ENCODE data around the gene ZNF837. TPM values are rescaled to one million over a fixed set of nuclear protein-coding genes. Genes with fewer than 3 reads are reported as not detected.
A peak's percentile ranks its signal among the peaks of the same experiment; 100 is the strongest.
"Not testable (repeated sequence)": the region's sequence is repeated elsewhere in the genome, so short reads cannot be mapped to it uniquely, and the experiment has no call there.

ZNF837 gene
- total RNA-seq, 1 donor from 2014 or later = 1.5 TPM

DNA sequence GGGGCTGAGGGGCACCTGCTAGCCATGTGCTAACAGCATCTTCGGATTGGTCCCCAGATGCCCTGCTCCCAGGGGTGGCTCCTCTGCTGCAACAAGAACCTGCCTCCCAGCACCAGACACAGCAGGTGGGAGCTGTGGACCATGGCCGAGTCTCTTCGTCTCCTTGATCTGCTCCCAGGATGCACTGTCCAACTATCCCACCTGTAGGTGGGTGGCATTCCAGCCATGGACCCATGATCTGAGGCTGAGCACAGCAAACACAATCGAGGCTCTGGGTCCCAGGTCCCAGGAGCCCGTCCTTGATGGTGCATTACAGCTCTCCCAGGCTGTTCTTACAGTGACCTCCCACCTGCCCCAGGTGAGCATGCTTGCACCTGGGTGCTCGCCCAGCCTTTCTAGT, 1.6 kb downstream of the ZNF837 start:
- Mint-ChIP-seq H3K27ac (peak overlapping the region; percentile 33), H3K4me1 (ENCODE audit: low read depth) (peaks cover 19% of the 10 kb centered on the region), H3K36me3 (ENCODE audit: low read depth) (no peaks in the 10 kb centered on the region), H3K4me3 (ENCODE audit: low read depth) (peak overlapping the region; percentile 90), H3K9me3 (no peaks in the 10 kb centered on the region), H3K27me3 (ENCODE audit: low read depth) (no peaks in the 10 kb centered on the region)
- DNase-seq (ENCODE audit: low spot score) = no peak
- intact Hi-C loops (cut with micrococcal nuclease) = no loop called here

DNA sequence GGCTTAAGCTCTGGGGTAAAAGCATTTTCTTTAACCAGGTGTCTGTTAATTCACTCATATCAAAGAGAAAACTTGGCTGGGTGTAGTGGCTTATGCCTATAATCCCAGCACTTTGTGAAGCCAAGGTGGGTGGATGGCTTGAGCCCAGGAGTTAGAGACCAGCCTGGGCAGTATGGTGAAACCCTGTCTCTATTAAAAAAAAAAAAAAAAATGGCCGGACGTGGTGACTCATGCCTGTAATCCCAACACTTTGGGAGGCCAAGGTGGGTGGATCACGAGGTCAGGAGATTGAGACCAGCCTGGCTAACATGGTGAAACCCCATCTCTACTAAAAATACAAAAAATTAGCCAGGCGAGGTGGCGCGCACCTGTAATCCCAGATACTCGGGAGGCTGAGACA, 4.1 kb downstream of the ZNF837 start:
- H3K27me3 Mint-ChIP-seq (ENCODE audit: low read depth); intact Hi-C loops (cut with micrococcal nuclease); H3K4me1 Mint-ChIP-seq (ENCODE audit: low read depth); DNase-seq (ENCODE audit: low spot score); H3K9me3 Mint-ChIP-seq; H3K36me3 Mint-ChIP-seq (ENCODE audit: low read depth); H3K4me3 Mint-ChIP-seq (ENCODE audit: low read depth); H3K27ac Mint-ChIP-seq: not testable (repeated sequence)

DNA sequence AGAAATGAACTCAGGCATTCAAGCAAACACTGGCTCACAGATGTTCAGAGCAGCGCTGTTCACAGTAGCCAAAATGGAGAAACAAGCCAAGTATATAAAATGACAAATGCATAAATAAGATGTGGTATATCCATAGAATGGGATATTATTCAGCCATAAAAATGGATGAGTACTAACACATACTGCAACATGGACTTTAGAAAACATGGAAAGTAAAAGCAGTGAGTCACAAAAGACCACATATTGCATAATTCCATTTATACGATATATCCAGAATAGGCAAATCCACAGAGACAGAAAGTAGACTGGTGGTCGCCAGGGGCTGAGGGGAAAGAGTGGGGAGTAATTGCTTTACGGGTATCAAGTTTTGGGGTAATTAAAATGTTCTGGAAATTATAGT, 6.6 kb downstream of the ZNF837 start:
- H3K27me3 Mint-ChIP-seq (ENCODE audit: low read depth) = no peaks in the 10 kb centered on the region
- no peak overlapping the region for H3K27ac Mint-ChIP-seq
- DNase-seq (ENCODE audit: low spot score) = no peak
- no peaks in the 10 kb centered on the region for H3K36me3 Mint-ChIP-seq (ENCODE audit: low read depth)
- no peak overlapping the region for H3K4me3 Mint-ChIP-seq (ENCODE audit: low read depth)
- no peaks in the 10 kb centered on the region for H3K9me3 Mint-ChIP-seq
- intact Hi-C loops (cut with micrococcal nuclease) = no loop called here
- no peaks in the 10 kb centered on the region for H3K4me1 Mint-ChIP-seq (ENCODE audit: low read depth)

DNA sequence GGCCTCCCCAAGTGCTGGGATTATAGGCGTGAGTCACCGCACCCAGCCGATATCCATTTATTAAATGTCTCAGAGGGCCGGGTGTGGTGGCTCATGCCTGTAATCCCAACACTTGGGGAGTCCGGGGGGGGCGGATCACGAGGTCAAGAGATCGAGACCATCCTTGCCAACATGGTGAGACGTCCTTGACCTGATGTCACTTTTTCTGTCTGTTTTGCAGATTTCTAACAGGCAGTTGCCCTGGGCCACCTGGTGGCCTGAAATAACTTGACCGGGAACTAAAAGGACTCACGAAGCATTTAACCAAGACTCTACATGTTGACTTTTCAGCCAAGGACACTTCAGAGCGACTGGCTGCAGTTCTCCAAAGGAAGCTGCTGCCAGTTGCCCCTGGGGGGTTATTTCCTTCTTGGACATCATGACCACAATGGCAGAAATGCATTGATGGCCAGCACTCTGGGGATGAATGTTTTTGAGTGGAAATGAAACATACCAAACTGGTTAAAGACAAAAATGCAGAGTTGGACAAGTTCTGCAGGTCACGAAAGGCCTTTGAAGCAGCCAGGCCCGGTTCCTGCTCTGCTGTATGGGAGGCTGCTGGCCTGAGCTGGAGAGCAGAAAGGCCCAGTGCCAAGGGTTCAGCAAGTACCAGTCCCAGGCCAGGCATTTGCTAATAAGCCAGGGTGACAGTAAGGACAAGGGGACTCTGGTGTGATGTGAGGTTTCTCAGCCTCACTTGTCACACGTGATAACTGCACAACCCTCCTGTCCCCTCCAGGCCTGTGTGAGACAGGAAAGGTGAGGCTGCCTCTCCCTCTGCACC, 8.3 kb downstream of the ZNF837 start:
- no peaks in the 10 kb centered on the region for H3K4me1 Mint-ChIP-seq (ENCODE audit: low read depth)
- no peak overlapping the region for H3K27ac Mint-ChIP-seq
- DNase-seq (ENCODE audit: low spot score) = no peak
- H3K27me3 Mint-ChIP-seq (ENCODE audit: low read depth) = no peaks in the 10 kb centered on the region
- intact Hi-C loops (cut with micrococcal nuclease) = no loop called here
- no peaks in the 10 kb centered on the region for H3K9me3 Mint-ChIP-seq
- no peak overlapping the region for H3K4me3 Mint-ChIP-seq (ENCODE audit: low read depth)
- no peaks in the 10 kb centered on the region for H3K36me3 Mint-ChIP-seq (ENCODE audit: low read depth)

DNA sequence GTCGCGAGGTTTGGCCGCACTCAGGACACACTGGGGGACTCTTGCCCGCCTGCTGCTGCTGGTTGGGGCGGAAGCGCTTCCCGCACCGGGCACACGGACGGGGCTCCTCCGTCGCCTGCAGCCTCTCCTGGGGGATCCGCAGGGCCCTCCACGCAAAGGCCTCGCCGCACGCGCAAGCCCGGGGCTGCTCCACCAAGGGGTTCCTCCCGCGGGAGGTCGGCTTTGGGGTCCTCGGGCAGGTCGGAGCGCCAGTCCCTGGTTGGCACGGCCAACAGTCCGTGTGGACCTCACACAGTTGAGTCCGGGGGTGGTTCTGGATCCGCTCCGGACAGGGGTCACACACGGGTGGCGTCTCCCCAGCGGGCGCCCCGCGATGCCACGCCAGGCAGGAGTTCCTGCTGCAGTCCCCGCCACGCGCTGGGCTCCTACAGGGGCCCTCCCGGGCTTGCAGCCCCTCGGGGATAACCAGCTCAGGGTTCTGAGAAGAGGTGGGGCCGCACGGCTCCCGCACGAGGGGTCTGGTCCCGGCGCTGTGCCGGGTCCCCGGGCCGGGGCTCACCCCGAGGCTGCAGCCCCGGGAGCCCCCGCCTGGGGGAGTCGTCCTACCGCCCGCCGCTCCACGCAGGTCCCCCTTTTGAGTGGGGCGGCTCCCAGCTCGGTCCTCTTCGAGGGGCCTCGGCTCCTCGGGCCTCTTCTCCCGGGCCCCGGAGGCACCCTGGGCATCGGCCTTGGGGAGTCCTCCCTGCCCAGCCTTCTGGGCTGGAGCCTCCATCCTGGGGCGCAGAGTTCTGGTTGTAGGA, 12.1 kb downstream of the ZNF837 start:
- H3K36me3 Mint-ChIP-seq (ENCODE audit: low read depth) = no peaks in the 10 kb centered on the region
- intact Hi-C loops (cut with micrococcal nuclease) = no loop called here
- no peak for DNase-seq (ENCODE audit: low spot score)
- no peak overlapping the region for H3K4me3 Mint-ChIP-seq (ENCODE audit: low read depth)
- H3K27ac Mint-ChIP-seq = no peak overlapping the region
- H3K4me1 Mint-ChIP-seq (ENCODE audit: low read depth) = no peaks in the 10 kb centered on the region
- no peaks in the 10 kb centered on the region for H3K9me3 Mint-ChIP-seq
- H3K27me3 Mint-ChIP-seq (ENCODE audit: low read depth) = no peaks in the 10 kb centered on the region

DNA sequence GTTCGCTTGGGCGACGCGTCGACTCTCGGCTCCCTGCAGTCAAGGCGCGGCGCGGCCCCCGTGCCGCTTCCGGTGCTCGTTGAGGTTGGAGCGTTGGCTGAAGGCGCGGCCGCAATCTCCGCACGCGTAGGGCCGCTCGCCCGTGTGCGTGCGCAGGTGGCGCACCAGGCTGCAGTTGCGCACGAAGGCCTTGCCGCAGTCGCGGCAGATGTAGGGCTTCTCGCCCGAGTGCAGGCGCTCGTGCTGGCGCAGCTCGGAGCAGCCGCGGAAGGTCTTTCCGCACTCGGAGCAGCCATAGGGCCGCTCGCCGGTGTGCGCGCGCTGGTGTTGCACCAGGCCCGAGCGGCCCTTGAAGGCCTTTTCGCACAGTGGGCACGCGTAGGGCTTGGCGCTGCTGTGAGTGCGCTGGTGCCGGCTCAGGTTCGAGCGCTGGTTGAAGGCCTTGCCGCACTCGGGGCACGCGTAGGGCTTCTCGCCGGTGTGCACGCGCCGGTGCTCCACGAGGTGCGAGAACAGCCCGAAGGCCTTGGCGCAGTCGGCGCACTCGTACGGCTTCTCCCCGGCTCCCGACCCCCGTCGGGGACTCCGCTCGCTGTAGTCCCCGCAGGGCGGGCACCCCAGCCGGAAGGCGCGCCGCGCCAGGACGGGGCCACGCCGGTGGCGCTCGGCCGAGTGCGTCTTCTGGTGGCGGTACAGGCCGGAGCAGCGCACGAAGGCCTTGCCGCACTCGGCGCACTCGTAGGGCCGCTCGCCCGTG, 13.0 kb downstream of the ZNF837 start:
- Mint-ChIP-seq H3K4me1 (ENCODE audit: low read depth) (peaks cover 1% of the 10 kb centered on the region), H3K27me3 (ENCODE audit: low read depth) (no peaks in the 10 kb centered on the region), H3K4me3 (ENCODE audit: low read depth) (no peak overlapping the region), H3K27ac (no peak overlapping the region), H3K9me3 (no peaks in the 10 kb centered on the region), H3K36me3 (ENCODE audit: low read depth) (no peaks in the 10 kb centered on the region)
- intact Hi-C loops (cut with micrococcal nuclease) = no loop called here
- no peak for DNase-seq (ENCODE audit: low spot score)

DNA sequence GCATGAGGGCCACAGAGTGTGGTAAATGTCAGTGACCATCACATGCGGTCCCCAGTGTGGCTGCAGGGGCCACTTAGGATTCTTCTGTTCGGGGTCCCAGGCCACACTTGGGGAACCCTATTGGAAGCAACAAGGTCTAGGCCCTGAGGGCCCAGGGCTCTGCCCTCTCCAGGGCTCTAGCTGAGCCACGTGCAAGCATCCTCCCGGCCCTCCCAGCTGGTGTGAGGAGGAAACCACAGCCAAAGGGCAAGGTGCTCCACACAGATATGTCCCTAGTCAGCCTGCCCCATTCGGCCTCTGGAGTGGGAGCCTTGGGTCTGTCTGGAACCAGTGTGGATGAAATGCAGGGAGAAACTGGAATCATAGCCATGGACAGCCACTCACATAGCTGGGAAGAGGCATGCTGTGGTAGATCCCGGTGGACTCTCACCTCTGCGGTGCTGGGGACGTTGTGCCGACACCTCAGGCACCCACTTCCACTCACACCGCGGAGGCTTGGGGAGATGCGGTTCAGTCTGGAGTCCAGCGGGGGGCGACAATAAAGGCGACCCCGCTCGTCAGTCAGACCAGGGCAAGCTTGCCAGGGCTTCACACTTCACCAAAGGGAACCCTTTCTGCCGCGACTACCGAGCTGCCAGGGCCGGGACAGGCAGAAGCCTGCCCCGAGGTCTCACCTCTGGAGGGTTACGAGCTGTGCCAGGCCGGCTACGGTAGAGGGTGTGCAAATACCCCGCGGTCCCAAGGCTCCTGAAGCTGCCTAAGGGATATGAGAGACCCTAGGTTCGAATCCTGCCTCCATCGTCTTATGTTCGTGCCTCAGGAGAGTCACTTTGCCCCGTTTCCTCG, 14.0 kb downstream of the ZNF837 start:
- no peak overlapping the region for H3K27ac Mint-ChIP-seq
- H3K36me3 Mint-ChIP-seq (ENCODE audit: low read depth) = peaks cover 1% of the 10 kb centered on the region
- no peaks in the 10 kb centered on the region for H3K27me3 Mint-ChIP-seq (ENCODE audit: low read depth)

DNA sequence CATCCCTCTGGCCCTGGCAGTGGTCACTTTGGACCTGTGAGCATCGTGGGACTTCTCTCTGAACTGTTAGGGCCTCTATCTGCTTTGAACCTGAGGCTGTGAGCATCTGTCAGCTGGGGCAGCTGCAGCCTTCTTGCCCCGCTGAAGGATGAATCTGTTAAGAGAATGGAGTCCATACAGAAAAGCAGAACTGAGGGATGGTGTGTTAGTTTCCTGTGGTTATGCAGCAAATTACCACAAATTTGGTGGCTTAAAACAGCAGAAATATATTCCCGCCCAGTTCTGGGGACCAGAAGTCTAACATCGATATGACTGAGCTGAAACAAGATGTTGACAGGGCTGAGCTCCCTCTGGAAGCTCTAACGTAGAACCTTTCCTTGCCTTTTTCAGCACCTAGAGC, 16.7 kb downstream of the ZNF837 start:
- H3K4me3 Mint-ChIP-seq (ENCODE audit: low read depth) = peak overlapping the region; percentile 17
- H3K4me1 Mint-ChIP-seq (ENCODE audit: low read depth) = peaks cover 6% of the 10 kb centered on the region
- H3K36me3 Mint-ChIP-seq (ENCODE audit: low read depth) = peaks cover 2% of the 10 kb centered on the region
- intact Hi-C loops (cut with micrococcal nuclease) = no loop called here
- H3K9me3 Mint-ChIP-seq = no peaks in the 10 kb centered on the region
- no peaks in the 10 kb centered on the region for H3K27me3 Mint-ChIP-seq (ENCODE audit: low read depth)
- no peak for DNase-seq (ENCODE audit: low spot score)
- H3K27ac Mint-ChIP-seq = no peak overlapping the region

More for the DNA sequence above, 14.0 kb downstream of the ZNF837 start:
- intact Hi-C loops (cut with micrococcal nuclease) = no loop called here
- no peak for DNase-seq (ENCODE audit: low spot score)
- Mint-ChIP-seq H3K4me1 (ENCODE audit: low read depth) (peaks cover 5% of the 10 kb centered on the region), H3K4me3 (ENCODE audit: low read depth) (no peak overlapping the region), H3K9me3 (no peaks in the 10 kb centered on the region)

DNA sequence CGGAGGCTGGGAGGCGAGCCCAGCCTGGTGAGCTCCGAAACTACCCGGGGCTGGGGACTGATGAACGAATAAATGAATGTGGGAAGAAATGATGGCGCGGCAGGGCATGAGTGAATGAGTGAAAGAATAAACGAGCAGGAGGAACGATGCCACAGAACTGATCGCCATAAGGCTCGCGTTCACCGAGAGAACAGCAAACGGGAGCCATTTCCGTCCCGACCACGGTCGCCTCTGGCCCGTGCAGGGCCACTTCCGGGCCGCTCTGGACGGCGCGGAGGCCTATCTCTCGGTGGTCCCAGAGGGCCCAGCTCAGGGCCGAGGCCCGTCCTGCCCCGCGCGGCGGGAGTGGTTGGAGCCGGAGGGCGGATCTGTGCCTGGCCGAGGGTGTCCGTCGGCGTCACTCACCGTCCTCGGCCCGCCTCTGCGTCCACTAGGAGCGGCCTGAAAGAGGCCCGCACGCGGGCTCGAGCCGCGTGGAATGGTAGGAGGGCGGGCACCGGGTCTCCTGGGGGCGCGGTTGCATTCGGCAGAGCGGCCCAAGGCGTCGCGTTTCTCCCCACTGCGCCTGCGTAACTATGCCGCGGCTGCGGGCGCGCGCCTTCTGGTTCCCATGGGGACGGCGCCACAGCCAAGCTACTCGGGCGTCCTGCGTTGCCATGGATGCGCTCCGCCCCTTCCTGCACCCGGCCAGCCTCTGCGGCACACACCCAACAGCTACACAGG, 18.4 kb downstream of the ZNF837 start, which contains the start of gene ZNF497:
Gene ZNF497 (minus strand): TSS at position 480 of the 723 bp plus-strand sequence. CDS start 5,116 bp downstream, outside the sequence.
- H3K27me3 Mint-ChIP-seq (ENCODE audit: low read depth) = no peaks in the 10 kb centered on the region
- no peaks in the 10 kb centered on the region for H3K9me3 Mint-ChIP-seq
- peak; percentile 95 for DNase-seq (ENCODE audit: low spot score)
- H3K4me3 Mint-ChIP-seq (ENCODE audit: low read depth) = peak within 1 kb of the TSS; percentile 91
- intact Hi-C loops (cut with micrococcal nuclease) = loop anchor here (1.0 kb wide), 2 partner anchors 19 to 39 kb away; partner anchors contain the start of gene ZNF837
- peaks cover 6% of the 10 kb centered on the region for H3K4me1 Mint-ChIP-seq (ENCODE audit: low read depth)
- H3K27ac Mint-ChIP-seq = peak within 1 kb of the TSS; percentile 88
- peaks cover 2% of the 10 kb centered on the region for H3K36me3 Mint-ChIP-seq (ENCODE audit: low read depth)

DNA sequence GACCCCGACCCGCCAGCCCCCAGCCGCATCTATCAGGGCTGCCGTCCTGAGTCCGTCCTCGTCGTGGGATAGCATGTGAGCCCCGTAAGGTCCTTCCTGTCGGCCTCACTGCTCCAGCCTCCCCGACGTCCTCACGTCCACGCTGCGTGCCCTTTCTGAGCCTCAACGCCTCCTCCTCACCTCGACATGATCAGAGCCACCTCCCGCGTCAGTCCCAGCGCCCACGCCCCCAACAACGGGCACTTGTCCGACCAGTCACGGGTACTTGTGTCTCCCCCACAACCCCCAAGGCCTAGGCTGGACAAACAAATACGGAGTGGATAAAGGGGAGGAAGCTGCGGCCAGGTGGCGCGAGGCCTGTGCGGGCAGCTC, 18.9 kb downstream of the ZNF837 start:
- Mint-ChIP-seq H3K36me3 (ENCODE audit: low read depth) (peaks cover 2% of the 10 kb centered on the region), H3K4me3 (ENCODE audit: low read depth) (peak overlapping the region; percentile 91), H3K4me1 (ENCODE audit: low read depth) (peaks cover 6% of the 10 kb centered on the region), H3K9me3 (no peaks in the 10 kb centered on the region), H3K27me3 (ENCODE audit: low read depth) (no peaks in the 10 kb centered on the region), H3K27ac (peak overlapping the region; percentile 88)
- DNase-seq (ENCODE audit: low spot score) = no peak
- intact Hi-C loops (cut with micrococcal nuclease) = loop anchor here (1.0 kb wide), 2 partner anchors 19 to 39 kb away; partner anchors contain the start of gene ZNF837

DNA sequence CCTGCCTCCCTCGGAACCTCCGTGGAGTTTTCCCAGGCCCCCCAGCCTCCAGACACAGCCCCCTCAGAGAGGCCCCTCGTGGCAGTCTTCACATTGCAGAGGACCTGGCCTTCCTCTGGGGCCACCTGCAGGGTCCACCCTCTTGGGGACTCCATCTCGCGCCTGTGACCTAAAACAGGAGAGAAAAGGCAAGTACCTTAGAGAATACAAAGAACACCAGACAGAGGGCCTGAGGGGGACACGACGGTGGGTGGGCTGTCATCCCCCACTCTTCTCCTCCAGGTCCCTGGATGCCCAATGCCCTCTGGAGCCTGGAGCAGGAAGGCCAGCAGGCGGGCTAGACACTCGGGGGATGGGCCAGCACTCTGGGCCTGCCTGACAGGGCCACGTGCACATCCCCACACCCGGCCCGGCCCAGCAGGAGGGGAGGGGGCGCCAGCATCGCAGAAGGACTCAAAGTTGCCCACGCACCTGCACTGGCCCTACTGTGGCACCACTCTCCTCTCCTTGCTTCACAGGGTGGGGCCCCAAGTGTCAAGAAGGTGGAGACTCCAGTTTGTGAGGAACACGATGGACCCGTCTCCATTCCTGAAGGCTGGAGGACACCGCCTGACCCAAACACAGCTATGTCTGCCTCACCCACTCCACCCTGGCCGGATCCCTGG, 23.2 kb downstream of the ZNF837 start:
- H3K9me3 Mint-ChIP-seq = no peaks in the 10 kb centered on the region
- intact Hi-C loops (cut with micrococcal nuclease) = no loop called here
- H3K27ac Mint-ChIP-seq = no peak overlapping the region
- no peak overlapping the region for H3K4me3 Mint-ChIP-seq (ENCODE audit: low read depth)
- no peak for DNase-seq (ENCODE audit: low spot score)
- H3K36me3 Mint-ChIP-seq (ENCODE audit: low read depth) = peaks cover 2% of the 10 kb centered on the region
- H3K4me1 Mint-ChIP-seq (ENCODE audit: low read depth) = peaks cover 3% of the 10 kb centered on the region
- no peaks in the 10 kb centered on the region for H3K27me3 Mint-ChIP-seq (ENCODE audit: low read depth)
